ENCODE results near the gene SECISBP2.

The SECISBP2 gene

GRCh38 chr9:89408628-89409101, 90.4 kb downstream of the SECISBP2 start:
- no peak for DNase-seq (ENCODE audit: low read depth, low spot score)
- Histone ChIP-seq H3K9me3 (ENCODE audit: insufficient read depth, low read length) (no peaks in the 10 kb centered on the region), H3K4me3 (ENCODE audit: insufficient read length, low read depth) (no peak overlapping the region), H3K36me3 (ENCODE audit: insufficient read depth, insufficient read length, low read length) (no peaks in the 10 kb centered on the region), H3K4me1 (ENCODE audit: insufficient read depth, insufficient read length) (peaks cover 11% of the 10 kb centered on the region), H3K27me3 (ENCODE audit: insufficient read depth, insufficient read length) (no peaks in the 10 kb centered on the region), H3K9ac (ENCODE audit: insufficient read length, low read depth) (no peak overlapping the region)
- TF ChIP-seq ZNF274 (IDR thresholded peaks at IDR 0.05; ENCODE audit: low read depth, low read length) = no peak
- no peak for TF ChIP-seq SUZ12 (IDR thresholded peaks at IDR 0.05; ENCODE audit: extremely low read depth, insufficient read depth, insufficient read length)
- TF ChIP-seq YY1 (IDR thresholded peaks at IDR 0.05; ENCODE audit: insufficient read depth, insufficient read length) = no peak

Data from NT2/D1 (cell line).